HUES48 (cell line): Measurements from ENCODE around the gene TMEM184C.
A peak's percentile ranks its signal among the peaks of the same experiment; 100 is the strongest.

Experiments
- H3K27ac ChIP-seq: one replicate; pipeline ENCODE4 v1.7.0; 2013; ENCODE audit warnings: low read depth, low read length, inconsistent platforms
- H3K27me3 ChIP-seq: 2 replicates; pipeline ENCODE4 v1.6.1; 2013; ENCODE audit warnings: mild to moderate bottlenecking, low read length; ENCODE audit not compliant: control insufficient read depth, insufficient read depth
- H3K36me3 ChIP-seq: 2 replicates; pipeline ENCODE4 v1.6.1; 2013; ENCODE audit warnings: low read length; ENCODE audit not compliant: control insufficient read depth, insufficient read depth
- H3K4me1 ChIP-seq: 2 replicates; pipeline ENCODE4 v1.6.1; 2013; ENCODE audit warnings: mild to moderate bottlenecking, low read length; ENCODE audit not compliant: control insufficient read depth, insufficient read depth
- H3K4me3 ChIP-seq: 2 replicates; pipeline ENCODE4 v1.5.1; 2013; ENCODE audit warnings: mild to moderate bottlenecking, low read depth, low read length
- H3K9ac ChIP-seq: 2 replicates; pipeline ENCODE4 v1.6.1; 2013; ENCODE audit warnings: mild to moderate bottlenecking, low read depth, low read length, moderate library complexity
- H3K9me3 ChIP-seq: 2 replicates; pipeline ENCODE4 v1.6.1; 2013; ENCODE audit warnings: low read length; ENCODE audit not compliant: control insufficient read depth, insufficient read depth

The TMEM184C gene

GRCh38 chr4:147599206-147599605 is 18.0 kb upstream of the TMEM184C start:
- Histone ChIP-seq H3K4me3 (no peak overlapping the region), H3K4me1 (0 out of 2 replicates have a peak, but pooled peaks cover 8% of the 10 kb centered on the region), H3K9me3 (no peaks in the 10 kb centered on the region), H3K9ac (no peak overlapping the region), H3K27ac (no peak overlapping the region), H3K36me3 (no peaks in the 10 kb centered on the region), H3K27me3 (no peaks in the 10 kb centered on the region)

GRCh38 chr4:147599769-147600168 is 17.4 kb upstream of the TMEM184C start:
- Histone ChIP-seq H3K27ac (no peak overlapping the region), H3K27me3 (no peaks in the 10 kb centered on the region), H3K36me3 (no peaks in the 10 kb centered on the region), H3K9ac (no peak overlapping the region), H3K9me3 (no peaks in the 10 kb centered on the region), H3K4me1 (0 out of 2 replicates have a peak, but pooled peaks cover 8% of the 10 kb centered on the region), H3K4me3 (no peak overlapping the region)

GRCh38 chr4:147605499-147605898 is 11.7 kb upstream of the TMEM184C start:
- Histone ChIP-seq H3K27me3 (no peaks in the 10 kb centered on the region), H3K27ac (no peak overlapping the region), H3K4me1 (no peaks in the 10 kb centered on the region), H3K36me3 (no peaks in the 10 kb centered on the region), H3K9me3 (no peaks in the 10 kb centered on the region), H3K9ac (no peak overlapping the region), H3K4me3 (no peak overlapping the region)

- Histone ChIP-seq H3K4me1 (0 out of 2 replicates have a peak, but pooled peaks cover 3% of the 10 kb centered on the region), H3K9me3 (no peaks in the 10 kb centered on the region), H3K27me3 (no peaks in the 10 kb centered on the region), H3K36me3 (no peaks in the 10 kb centered on the region), H3K9ac (no peak overlapping the region), H3K4me3 (no peak overlapping the region), H3K27ac (no peak overlapping the region)
Measured at GRCh38 chr4:147607471-147607870, 9.7 kb upstream of the TMEM184C start.

GRCh38 chr4:147610686-147611085 is 6.5 kb upstream of the TMEM184C start:
- Histone ChIP-seq H3K4me3 (no peak overlapping the region), H3K27me3 (no peaks in the 10 kb centered on the region), H3K27ac (no peak overlapping the region), H3K36me3 (no peaks in the 10 kb centered on the region), H3K4me1 (0 out of 2 replicates have a peak, but pooled peaks cover 4% of the 10 kb centered on the region), H3K9me3 (no peaks in the 10 kb centered on the region), H3K9ac (no peak overlapping the region)

- H3K27ac ChIP-seq: no peak overlapping the region
- H3K9ac ChIP-seq: peak overlapping the region; percentile 42; the same call in 1 of the 2 replicates
- peaks cover 13% of the 10 kb centered on the region; the same call in 1 of the 2 replicates for H3K36me3 ChIP-seq
- H3K4me1 ChIP-seq: peaks cover 13% of the 10 kb centered on the region; the same call in 1 of the 2 replicates
- H3K4me3 ChIP-seq: peak overlapping the region; percentile 99
- no peaks in the 10 kb centered on the region for H3K27me3 ChIP-seq
- H3K9me3 ChIP-seq: no peaks in the 10 kb centered on the region
Measured at GRCh38 chr4:147616849-147617172, 386 bp upstream of the TMEM184C start.

GRCh38 chr4:147617841-147618691 is 869 bp downstream of the TMEM184C start:
- peak overlapping the region; percentile 99 for H3K4me3 ChIP-seq
- peaks cover 20% of the 10 kb centered on the region for H3K36me3 ChIP-seq
- peak overlapping the region; percentile 89 for H3K27ac ChIP-seq
- no peaks in the 10 kb centered on the region for H3K9me3 ChIP-seq
- peak overlapping the region; percentile 91 for H3K9ac ChIP-seq
- peaks cover 8% of the 10 kb centered on the region; the same call in 1 of the 2 replicates for H3K4me1 ChIP-seq
- no peaks in the 10 kb centered on the region for H3K27me3 ChIP-seq

GRCh38 chr4:147620315-147620714 is 3.1 kb downstream of the TMEM184C start:
- no peak overlapping the region for H3K9ac ChIP-seq
- H3K4me3 ChIP-seq: no peak overlapping the region
- peaks cover 15% of the 10 kb centered on the region; the same call in 1 of the 2 replicates for H3K4me1 ChIP-seq
- H3K27me3 ChIP-seq: no peaks in the 10 kb centered on the region
- peaks cover 37% of the 10 kb centered on the region for H3K36me3 ChIP-seq
- H3K27ac ChIP-seq: no peak overlapping the region
- no peaks in the 10 kb centered on the region for H3K9me3 ChIP-seq

- no peaks in the 10 kb centered on the region for H3K27me3 ChIP-seq
- peaks cover 76% of the 10 kb centered on the region for H3K36me3 ChIP-seq
- H3K4me1 ChIP-seq: peaks cover 45% of the 10 kb centered on the region
- peak overlapping the region; percentile 13 for H3K27ac ChIP-seq
- H3K4me3 ChIP-seq: no peak overlapping the region
- no peak overlapping the region for H3K9ac ChIP-seq
- H3K9me3 ChIP-seq: no peaks in the 10 kb centered on the region
Measured at GRCh38 chr4:147625733-147626132, 8.5 kb downstream of the TMEM184C start.

- no peak overlapping the region for H3K4me3 ChIP-seq
- no peaks in the 10 kb centered on the region for H3K9me3 ChIP-seq
- peaks cover 41% of the 10 kb centered on the region for H3K4me1 ChIP-seq
- peaks cover 82% of the 10 kb centered on the region for H3K36me3 ChIP-seq
- H3K27me3 ChIP-seq: no peaks in the 10 kb centered on the region
- no peak overlapping the region for H3K27ac ChIP-seq
- no peak overlapping the region for H3K9ac ChIP-seq
Measured at GRCh38 chr4:147626903-147627302, 9.7 kb downstream of the TMEM184C start.

- Histone ChIP-seq H3K4me3 (peak overlapping the region; percentile 31; the same call in 1 of the 2 replicates), H3K9me3 (no peaks in the 10 kb centered on the region), H3K27ac (peak overlapping the region; percentile 76), H3K4me1 (peaks cover 41% of the 10 kb centered on the region), H3K36me3 (peaks cover 89% of the 10 kb centered on the region), H3K27me3 (no peaks in the 10 kb centered on the region), H3K9ac (no peak overlapping the region)
Measured at GRCh38 chr4:147628415-147628814, 11.2 kb downstream of the TMEM184C start.
